LHCN-M2 (cell line): ENCODE measurements around the gene KCNT1. TPM values are rescaled to one million over a fixed set of nuclear protein-coding genes. Genes with fewer than 3 reads are reported as not detected.

Experiments used
- DNase-seq: peaks from one replicate; pipeline ENCODE4 v3.0.0-alpha.2; 2012; ENCODE audit warnings: low read depth
- total RNA-seq: library from RNA; depleted of rRNA; stranded (reverse); fragments of >200 nt; gene quantifications from 2 replicates; pipeline ENCODE4 v1.2.3, GENCODE V29; 2014

KCNT1 gene
- total RNA-seq, 1 experiment from 2014 or later: not detected

DNA sequence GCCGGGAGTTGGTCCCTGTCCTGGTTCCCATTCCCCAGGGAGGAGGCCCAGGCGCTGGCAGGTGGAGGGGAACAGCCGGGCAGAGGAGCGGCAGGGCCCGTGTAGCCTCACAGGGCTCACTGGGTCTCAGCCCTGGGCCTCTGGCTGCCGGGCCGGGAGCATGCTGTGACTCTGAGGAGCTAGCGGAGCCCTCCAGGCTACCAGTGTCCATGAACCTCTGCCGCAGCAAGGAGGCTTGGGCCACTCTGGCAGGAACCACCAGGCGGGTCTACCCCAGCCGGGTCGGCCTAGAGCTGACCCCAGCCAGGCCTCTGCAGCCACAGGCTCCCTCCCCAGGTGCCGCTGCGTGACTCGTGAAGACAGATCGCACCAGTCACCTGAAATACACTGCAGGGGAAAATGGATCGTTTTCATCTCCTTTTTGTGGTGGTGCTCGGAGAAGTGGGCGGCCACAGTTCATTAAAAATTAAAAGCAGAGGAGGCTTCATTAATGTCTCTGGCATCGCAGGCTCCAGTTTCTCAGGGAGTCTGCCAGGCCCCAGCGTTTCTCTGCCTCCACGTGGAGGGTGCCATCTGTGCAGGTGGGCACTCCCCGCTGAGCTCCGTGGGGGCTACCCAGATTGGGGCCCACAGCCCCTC lies 43.8 kb downstream of the KCNT1 start:
- DNase-seq: no peak

GRCh38 chr9:135746565-135746964 lies 44.6 kb downstream of the KCNT1 start:
- DNase-seq: no peak

GRCh38 chr9:135747311-135747710 lies 45.3 kb downstream of the KCNT1 start:
- DNase-seq: no peak

- no peak for DNase-seq
These were observed 46.7 kb downstream of the KCNT1 start for GRCh38 chr9:135748676-135749075.

- DNase-seq: peak; percentile 13
These were observed 47.4 kb downstream of the KCNT1 start for GRCh38 chr9:135749171-135750045.

DNA sequence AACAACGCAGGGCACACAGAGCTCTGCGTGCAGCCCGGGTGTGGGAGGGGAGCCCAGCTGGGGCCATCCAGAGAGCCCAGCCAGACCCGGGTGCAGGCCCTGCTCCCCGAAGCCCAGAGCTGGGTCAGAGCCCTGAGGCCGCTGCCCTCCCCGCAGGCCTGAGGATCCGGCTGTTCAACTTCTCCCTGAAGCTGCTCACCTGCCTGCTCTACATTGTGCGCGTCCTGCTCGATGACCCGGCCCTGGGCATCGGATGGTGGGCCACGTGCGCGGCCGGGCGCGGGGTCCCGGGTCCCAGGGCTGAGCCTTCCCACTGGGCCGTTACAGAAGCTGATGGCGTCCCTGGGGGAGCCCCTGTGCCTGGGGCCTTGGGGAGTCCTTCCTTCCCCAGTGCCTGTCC lies 48.8 kb downstream of the KCNT1 start:
- no peak for DNase-seq

DNA sequence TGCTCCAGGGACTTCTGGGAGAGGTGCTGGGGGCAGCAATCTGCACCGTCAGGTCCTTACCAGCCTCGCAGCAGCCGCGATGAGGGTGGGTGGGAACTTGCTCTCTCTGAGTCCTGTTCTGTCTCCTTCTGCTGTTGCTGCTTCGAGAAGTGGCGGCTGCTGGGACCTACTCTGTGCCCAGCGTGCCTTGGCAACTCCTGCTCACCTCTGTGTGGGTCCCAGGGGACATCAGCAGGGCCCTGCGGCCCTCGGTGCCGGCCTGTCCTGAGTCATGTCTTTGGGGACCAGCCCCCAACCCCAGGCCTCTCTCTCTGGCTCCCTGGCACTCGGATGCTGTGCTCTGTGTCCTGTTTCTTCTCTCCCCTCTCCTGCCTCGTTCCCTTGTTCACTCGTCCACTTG lies 49.5 kb downstream of the KCNT1 start:
- DNase-seq: no peak

DNA sequence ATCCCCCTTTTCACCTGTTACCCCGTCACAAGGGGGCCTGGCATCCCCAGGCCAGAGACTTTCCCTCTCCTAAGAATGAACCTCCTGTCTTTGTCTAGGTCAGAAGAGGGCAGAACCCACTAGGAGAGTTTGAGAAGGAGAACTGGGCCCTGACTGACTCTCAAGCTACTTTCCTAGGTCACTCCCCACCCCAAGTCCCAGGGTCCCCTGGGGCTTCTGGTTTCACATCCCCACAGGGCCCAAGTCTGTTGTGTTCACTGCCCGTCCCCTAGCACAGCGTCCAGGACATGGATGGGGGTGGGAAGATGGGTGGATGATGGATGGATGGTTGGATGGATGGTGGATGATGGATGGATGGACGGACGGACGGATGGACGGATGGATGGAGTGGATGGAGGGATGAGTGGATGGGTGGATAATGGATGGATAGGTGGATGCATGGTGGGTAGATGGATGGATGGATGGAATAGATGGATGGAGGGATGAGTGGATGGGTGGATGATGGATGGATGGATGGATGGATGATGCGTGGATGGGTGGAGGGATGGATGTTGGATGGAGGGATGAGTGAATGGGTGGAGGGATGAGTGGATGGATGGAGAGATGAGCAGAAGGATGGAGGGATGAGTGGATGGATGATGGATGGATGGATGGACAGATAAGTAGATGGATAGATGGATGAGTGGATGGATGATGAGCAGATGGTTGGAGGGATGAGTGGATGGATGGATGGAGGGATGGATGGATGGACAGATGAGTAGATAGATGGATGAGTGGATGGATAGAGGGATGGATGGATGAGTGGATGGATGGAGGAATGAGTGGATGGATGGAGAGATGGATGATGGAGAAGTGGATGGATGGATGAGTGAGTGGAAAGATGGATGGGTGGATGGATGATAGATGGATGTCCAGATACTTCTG lies 50.6 kb downstream of the KCNT1 start:
- DNase-seq: no peak

- DNase-seq: no peak
These were observed 51.6 kb downstream of the KCNT1 start for GRCh38 chr9:135753391-135754105.

DNA sequence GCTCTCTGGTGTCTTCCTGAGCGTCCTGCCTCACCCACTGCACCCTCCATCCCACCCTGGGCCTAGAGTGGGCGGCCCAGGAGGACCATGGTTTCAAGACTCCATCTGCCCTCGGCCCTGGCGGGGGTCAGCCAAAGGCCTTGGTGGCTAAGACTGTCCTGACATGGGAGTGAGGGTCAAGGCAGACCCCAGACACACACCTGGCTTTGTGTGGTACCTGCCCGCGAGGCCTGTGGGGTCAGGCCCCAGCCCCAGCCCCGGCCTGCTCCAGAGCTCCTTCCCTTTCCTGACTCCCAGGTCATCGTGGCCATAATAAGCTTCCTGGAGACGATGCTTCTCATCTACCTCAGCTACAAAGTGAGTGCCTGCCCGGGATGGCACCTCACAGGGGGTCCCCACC lies 54.6 kb downstream of the KCNT1 start:
- DNase-seq: no peak

- DNase-seq: no peak
These were observed 55.4 kb downstream of the KCNT1 start for GRCh38 chr9:135757356-135757755.

- no peak for DNase-seq
These were observed 56.1 kb downstream of the KCNT1 start for GRCh38 chr9:135758056-135758455.

DNA sequence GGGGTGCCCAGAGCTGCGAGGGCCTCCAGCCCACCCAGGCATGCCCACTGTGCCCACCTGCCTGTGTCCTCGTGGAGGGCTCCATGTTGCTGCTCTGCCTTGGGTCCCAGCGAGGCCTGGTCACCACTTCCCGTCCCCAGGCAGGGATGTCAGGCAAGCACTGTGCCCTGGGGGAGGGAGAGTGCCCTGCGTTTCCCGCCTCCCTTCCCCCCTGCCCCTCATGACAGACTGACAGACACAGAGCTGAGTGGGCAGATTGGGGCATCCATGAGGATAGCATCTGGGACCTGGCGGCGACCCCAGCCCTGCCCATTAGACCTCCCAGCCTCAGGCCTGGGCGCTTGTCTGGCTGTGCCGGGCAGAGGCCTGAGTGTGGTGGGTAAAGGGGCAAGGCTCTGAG lies 56.9 kb downstream of the KCNT1 start:
- no peak for DNase-seq

GRCh38 chr9:135759676-135760300 lies 57.8 kb downstream of the KCNT1 start:
- no peak for DNase-seq

DNA sequence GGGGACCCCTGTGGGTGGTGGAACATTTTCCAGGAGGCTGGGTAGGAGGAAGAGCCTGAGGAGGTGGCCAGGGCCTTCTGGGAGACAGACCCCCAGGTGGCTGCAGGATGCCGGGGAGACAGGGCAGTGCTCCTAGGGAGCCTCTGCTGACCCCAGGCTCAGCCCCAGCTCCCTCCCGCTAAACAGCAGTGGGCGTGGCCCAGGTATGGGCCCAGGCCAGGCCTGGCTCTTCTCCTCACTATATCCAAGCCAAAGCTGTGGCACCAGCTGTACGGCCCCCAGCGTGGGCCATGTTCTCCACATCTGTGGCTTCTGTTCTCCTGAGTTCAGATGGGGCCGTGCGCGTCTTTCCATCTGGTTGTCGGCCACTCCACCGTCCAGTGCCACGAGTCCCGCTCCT lies 58.5 kb downstream of the KCNT1 start:
- no peak for DNase-seq

DNA sequence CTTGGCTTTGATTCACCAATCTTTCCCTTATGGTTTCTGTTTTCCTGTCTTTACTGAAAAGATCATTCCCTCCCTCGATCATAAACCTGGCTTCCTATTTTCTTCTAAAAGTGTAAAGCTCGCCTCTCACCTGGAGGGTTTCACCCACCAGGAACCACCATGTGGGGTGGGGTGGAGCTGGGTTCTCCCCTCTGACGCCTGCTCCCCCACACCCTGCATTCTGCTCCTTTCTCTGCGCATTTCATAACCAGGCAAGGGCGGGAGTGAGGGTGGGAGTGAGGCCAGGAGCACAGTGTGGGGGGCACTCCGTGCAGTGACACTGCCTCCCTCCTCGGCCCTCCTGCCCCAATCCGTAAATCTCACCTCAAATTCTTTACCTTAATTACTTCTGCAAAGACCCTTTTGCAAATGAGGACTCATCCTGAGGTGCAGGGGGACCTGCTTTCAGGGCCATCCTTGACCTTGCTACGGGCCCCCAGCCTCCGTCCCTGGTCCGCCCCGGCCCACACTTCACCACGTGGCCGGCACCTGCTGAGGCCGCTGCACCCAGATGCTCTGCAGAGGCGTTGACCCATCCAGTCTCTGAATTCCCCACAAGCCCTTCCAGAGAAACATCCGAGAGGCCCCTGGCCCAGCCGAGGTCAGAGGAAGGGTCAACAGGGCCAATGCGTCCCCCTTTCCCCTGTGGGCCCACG lies 59.3 kb downstream of the KCNT1 start:
- no peak for DNase-seq

DNA sequence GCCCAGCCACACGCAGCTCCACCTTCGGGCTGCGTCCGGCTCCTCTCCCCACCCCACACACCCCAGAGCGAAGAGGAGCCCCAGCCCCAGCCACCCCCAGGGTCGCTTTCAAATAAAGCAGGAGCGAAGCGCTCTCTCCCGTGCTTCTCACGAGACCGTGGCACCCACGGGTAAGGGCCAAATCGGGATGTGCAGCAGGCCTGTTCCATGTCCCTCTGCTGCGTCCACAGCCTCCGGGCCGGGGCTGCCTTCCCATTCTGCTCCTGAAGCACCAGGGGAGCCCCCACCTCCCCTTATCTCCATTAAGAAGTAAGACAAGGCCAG lies 59.8 kb downstream of the KCNT1 start:
- DNase-seq: no peak

- DNase-seq: no peak
These were observed 60.9 kb downstream of the KCNT1 start for GRCh38 chr9:135762921-135763320.

GRCh38 chr9:135763716-135764446 lies 61.9 kb downstream of the KCNT1 start:
- no peak for DNase-seq

- DNase-seq: no peak
These were observed 62.7 kb downstream of the KCNT1 start for GRCh38 chr9:135764731-135765130.
